ENCODE results near the gene TRAF7.
"Not testable (repeated sequence)": the region's sequence is repeated elsewhere in the genome, so short reads cannot be mapped to it uniquely, and the experiment has no call there.

TRAF7 gene

DNA sequence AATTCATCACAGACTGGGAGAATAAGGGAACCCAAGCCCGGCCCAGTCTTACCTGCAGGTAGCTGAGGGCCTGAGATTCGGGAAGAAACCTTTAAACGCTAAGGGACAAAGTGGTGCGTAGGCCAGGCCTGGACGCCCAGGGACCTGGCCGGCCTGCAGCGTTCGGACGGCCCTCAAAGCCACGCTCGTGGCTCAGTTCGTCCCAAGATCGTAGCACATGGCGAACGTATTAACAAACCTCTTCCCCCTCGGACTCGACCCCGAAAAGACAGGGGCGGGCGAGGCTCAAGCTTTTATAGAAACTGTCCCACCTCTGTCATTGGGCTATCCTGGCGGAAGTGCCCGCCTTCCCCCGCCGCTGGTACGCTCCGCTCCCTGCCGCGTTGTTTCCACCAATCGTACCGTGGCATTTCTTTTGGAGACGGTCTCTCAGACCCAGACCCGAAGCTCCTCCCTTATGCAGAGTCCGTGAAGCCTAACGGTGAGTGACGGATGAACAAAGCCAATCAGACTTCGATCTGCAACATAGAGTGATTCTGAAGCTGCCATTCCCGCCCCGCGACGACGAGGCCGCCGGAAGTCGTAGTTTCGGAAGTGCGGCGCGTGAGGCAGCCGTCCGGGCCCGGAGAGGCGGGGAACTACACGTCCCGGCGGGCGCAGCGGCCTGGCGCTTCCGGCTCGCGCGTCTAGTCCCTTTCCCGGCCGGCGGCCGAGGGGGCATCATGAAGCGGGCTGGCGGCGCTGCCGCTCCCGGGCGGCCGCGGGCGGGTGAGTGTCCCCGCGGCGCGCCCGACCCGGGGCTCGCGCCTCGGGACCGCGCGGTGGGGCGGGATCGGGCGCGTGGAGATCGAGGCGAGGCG, at the start of gene TRAF7:
TSS of gene TRAF7 (plus strand) at position 692 of the 860 bp plus-strand sequence. CDS start 8,139 bp downstream, outside the sequence.
- peak; percentile 100 for DNase-seq

DNA sequence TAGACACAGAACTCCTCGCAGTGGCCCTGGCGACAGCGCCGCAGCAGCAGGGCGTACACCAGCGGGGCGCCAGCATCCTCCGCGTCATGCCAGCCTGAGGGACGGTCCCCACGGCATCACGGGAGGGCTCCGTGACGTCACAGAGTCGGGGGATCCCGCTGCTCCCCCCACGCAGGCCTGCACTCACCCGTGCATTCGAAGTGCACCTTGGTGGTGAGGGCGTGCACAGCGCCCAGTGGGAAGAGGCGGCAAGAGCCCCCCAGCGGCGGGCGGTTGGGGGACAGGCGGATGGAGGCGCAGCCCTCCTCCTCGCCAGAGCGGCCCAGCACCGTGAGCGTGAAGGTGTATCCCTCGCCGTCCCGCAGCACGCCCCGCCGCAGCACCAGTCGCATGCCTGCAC, 49.4 kb upstream of the TRAF7 start:
- not testable (repeated sequence) for DNase-seq

DNA sequence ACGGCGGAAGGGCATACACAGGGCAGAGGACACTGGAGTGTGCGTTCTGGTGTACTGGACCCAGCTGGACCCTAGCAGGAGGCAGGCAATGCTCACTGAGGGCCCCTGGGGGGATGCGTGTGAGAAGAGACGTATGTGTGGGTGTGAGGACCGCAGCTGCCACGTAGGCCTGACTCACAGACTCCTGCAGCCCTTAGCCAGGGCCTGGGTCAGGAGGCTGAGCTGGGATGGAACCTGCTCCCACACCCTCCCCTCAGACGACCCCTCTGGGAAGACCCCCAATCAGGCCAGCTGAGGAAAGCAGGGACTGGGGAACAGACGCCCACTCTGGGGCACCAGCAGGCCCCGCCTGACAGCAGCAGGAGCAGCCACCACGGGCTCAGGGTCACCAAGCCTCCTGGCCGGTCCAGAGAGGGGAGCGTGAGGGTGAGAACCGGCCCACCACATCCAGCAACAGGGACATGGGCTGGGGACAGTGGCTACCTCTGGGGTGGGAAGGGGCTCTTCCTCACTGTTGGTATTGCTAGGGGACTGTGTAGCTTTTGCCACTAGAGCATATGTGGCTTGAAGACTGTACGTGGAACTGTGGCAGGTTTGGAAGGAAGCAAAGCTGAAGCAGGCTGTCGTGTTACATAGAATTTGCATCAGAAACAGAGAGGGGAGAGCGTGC, 48.3 kb upstream of the TRAF7 start:
- DNase-seq = not testable (repeated sequence)

DNA sequence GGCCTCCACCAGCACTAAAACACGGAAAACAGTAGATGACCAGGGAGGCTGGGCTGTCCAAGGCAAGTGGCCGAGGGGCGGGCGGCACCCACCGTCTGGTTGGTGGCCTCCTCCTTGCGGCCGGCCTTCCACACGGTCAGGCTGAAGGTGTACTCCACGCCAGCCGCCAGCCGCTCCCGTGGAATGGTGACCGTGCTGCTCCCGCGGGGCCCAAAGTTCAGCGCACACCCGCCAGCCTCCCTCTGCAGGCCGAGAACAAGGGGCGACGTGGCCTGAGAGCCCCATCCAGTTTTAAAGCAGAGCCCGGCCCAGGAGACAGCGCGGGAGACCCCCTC, 47.8 kb upstream of the TRAF7 start:
- not testable (repeated sequence) for DNase-seq

DNA sequence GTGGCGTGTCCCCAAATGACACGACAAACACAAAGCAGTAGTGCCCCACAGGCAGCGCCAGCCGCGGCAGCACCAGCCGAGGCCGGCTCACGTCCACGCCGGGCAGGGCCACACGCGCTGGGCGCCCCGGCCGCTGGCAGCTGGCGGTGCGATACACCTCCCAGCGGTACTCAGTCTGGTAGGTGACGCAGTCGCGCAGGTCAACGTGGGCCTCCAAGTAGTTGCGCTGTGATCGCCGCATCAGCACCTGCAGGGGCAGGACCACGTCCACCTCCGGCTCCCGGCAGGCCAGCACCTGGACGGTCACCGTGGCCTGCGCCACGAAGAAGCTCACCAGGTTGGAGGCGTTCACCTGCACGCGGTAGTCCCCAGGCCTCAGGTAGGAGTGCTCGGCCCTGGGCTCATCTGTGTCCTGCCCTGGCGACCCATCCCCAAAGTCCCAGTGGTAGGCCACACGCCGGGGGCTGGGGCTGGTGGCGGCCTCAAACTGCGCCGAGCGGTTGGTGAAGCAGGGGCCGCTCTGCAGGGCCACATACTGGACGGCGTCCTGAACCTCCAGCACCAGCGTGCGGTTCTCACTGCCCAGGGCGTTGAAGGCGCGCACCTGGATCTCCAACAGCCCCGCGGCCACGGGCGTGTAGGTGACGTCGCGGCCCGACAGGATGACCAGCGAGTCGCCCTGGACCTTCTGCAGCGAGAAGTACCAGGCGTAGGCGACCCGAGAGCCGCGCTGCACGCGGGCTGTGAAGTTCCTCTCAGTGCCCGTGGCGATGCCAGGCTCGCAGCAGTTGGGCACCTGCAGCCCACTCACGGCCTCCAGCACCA, 46.9 kb upstream of the TRAF7 start:
- DNase-seq = not testable (repeated sequence)

DNA sequence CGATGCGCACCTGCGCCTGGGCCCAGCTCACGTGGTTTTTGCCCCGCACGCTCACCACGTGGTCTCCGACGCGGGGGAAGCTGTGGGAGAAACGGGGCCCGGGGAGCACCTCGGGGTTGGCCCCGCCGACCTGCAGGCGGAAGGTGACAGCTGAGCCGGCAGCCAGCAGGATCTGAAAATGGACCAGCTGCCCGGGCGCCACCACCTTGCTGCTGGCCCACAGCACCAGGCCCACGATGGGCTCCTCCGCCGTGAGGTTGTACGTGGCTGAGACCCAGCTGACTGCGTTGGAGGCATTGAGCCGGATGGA, 46.4 kb upstream of the TRAF7 start:
- not testable (repeated sequence) for DNase-seq

DNA sequence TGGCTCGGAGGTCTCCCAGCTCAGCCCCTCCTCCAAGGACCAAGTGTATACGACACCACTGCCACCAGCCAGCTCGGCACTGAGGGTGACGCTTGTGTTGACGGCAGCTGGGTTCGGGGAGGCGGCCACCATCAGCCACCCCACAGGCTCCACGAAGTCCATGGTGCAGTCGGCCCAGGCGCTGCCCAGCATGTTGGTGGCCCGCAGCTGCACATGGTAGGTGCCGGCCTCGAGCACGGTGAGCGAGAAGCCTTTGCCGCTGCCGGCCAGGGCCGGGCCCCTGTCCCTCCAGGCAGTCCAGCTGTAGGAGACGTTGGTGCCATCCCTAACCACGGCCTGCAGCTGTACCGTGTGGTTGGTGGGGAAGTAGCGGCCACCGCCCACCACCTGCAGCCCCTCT, 45.7 kb upstream of the TRAF7 start:
- DNase-seq = not testable (repeated sequence)

DNA sequence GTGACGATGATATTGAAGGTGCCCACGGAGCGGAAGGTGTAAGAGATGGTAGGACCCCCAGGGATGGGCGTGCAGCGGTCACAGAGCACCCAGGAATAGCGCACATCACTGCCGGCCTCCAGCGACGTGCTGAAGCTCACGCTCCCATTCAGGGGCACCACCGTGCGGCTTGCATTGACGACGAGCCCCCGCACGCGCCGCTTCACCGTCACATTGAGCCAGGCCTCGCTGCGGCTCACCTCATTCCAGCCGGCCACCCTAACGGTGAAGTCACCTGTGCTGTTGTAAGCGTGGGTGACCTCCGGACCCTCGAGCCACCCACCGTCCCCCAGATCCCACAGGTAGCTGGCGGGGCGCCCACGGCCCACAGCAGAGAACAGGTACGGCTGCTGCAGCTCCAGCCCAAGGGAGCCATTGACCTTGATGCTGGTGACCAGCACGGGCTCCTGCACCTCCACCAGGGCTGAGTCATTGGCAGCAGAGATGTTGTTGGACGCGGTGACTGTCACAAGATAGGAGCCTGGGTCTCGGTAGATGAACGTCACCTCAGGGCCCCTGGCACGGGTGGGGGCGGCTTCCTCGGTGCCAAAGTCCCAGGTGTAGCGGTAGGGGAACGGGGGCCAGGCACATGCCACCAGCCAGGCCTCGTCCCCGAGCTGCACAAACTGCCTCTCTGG, 45.1 kb upstream of the TRAF7 start:
- DNase-seq = not testable (repeated sequence)

DNA sequence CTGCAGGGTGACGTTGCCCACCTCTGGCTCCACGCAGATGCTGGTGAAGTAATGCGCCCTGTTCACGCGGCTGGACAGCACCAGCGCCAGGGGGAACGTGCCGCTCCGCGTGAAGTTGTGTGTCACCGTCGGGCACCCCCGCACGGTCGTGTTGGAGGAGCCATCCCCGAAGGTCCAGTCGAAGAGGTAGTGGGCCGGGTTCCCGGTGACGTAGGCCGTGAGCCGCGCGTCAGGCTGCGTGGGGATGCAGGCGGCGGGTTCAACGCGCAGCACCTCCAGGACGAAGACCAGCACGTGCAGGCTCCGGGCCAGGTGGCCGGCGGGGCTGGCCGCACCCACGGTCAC, 44.6 kb upstream of the TRAF7 start:
- not testable (repeated sequence) for DNase-seq

DNA sequence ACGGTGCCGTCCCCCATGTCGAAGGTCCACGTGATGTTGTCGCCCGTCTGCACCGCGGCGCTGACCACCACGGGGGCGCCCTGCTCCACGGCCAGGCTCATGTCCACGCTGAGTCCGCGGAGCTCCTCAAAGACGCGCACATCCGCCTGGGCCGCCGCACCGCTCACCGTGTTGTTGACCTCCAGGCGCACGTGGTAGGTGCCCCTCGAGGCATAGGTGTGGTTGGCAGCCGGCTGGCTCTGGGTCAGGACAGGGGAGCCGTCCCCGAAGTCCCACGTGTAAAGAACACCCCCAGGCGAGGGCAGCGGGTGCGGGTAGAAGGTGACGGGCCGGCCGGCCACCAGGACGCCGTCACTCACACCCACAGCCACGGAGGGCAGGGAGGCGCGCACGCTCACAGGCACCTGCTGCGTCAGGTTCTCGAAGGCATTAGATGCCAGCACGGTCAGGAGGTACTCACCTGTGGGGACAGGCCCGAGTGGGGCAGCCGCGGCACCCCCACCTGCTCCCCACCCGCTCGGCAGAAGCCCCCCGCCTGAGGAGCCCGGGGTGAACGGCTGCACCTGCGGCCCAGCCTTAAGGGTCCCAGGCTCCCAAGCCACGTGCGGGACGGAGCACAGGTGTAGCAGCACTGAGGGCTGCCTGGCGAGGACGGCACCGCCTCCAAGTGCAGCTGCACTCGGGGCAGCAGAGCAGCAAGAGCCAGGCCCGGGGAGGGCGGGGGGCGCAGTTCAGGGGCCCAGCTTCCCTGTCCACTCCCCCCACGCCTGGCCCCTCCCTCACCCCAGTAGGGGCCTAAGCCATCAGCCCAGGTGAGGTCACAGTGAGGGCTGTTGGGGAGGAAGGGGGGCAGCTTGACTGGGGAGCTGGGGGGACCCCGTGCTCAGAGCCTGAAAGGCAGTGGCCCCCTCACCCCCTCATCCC, 43.9 kb upstream of the TRAF7 start:
- not testable (repeated sequence) for DNase-seq

DNA sequence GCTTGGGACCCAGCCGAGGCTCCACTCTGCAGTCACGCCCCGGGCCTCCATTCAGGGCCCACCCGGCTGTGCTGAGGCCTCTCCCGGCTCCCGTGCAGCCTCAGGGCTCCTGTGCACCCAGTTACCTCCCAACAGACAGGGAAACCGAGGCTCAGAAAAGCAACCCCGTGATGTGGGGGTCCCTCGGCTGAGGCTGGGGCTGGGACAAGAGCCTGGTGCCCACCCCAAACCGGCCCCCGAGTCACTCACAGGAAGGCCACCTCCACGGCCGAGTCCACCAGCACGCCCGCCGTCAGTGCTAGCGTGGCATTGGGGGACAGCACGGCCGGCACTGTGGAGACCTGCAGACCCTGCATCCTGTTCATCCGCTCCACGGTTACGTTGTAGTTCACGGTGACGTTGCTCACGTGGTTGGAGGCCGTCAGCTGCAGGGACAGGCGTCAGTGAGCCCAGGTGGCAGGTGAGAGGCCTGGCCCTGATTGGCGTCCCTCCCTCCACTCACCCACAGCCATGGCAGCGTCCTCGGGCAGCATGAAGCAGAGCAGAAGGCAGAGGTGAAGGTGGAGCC, 43.0 kb upstream of the TRAF7 start:
- DNase-seq = not testable (repeated sequence)

DNA sequence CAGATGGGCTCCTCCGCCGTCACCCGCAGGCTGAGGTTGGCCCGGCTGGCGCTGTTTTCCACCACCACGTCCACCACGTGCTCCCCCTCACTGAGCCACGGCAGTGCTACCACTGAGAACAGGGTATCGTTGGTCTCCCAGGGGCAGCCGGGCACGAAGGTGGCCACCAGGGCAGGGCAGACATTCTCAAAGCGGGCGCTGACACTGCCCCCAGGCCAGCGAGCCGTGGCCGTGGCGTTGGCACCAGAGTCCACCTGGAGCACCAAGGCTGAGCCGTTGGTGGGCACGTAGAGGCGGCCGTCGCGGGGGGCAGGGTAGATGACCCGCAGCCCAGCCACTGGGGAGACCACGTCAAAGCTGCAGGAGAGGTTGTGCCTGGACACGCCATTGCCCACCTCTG, 41.4 kb upstream of the TRAF7 start:
- not testable (repeated sequence) for DNase-seq

DNA sequence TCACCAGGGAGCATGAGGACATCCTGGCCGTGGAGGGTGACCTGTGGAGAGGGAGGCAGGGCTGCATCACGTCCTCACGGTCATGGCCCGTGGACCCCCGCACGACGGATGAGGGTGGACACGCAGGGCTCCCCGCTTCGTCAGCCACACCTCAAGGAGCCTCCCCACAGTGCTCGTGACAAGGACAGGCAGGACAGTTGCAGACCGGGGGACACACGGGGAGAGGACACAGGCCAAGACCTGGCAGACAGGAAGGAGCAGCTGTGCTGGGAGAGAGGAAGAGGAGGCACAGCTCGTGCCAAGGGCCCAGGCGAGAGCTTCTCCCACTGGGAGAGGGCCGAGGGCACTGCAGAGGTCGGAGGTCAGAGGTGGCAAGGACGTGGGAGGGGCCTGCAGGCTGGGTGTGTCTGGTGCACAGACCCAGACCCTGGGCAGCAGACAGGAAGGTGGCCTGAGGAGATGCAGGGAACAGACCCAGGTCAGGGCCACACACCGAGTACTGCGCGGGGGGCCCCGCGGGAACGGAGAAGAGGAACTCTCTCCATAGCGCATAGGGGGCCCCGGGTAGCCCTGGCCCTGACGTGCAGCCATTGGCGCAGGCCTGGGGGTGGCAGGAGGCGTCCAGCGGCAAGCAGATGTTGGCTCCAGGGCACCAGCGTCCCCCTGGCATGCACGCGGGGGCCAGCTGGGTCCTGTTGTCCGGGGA, 40.5 kb upstream of the TRAF7 start:
- not testable (repeated sequence) for DNase-seq

DNA sequence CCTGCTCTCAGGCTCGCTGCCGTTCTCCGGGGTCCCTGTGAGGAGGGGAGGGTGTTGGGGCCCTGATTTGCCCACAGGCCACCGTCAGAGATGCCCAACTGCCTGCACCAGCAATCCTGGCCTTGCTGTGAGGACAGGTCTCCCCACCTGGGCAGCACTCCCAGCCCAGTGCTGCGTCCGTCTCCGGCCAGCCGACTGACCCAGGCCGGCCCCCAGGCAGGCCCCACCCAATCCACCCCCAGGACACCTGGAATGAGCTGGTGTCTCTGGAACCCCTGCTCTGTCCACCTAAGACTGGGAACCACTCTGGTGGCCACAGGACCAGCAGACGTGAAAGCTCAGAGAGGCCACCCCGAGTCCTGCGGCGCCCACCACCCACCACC, 40.0 kb upstream of the TRAF7 start:
- DNase-seq = no peak

DNA sequence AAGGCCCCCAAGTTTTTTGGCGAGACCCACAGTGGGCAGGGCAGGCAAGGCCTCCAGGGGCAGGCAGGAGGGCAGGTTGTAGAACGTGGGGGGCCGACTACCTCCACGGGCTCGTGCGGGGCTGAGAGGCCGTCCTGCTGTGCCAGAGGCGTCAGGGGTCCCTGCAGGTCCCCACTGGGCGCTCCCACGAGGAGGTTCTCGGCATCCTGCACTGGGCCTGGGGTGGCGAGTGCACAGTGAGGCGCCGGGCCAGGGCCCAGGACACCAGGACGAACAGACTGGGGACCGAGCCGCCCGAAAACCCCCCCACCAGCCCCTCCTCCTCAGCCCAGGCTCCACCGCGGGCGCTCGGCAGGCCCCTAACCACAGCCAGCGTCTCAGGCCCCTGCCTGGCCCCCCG, 39.2 kb upstream of the TRAF7 start:
- not testable (repeated sequence) for DNase-seq

DNA sequence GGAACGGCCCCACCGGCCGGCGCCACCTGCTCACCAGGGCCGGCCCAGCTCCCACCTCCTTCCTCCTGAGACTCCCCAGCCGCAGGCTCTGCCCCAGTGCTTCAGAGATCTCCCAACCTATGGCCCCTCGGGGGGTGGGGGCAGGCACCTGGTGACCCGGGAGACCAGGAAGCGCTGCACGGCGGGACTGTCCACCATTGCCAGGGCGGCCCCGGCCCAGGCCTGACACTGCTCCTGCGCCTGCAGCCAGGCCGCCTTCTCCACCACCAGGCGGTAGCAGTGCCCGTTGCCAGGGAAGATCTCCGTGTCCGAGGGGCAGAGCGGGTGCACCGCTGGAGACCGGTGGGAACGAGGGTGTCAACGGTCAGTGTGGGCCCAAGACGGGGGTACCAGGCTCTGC, 38.2 kb upstream of the TRAF7 start:
- DNase-seq = not testable (repeated sequence)

DNA sequence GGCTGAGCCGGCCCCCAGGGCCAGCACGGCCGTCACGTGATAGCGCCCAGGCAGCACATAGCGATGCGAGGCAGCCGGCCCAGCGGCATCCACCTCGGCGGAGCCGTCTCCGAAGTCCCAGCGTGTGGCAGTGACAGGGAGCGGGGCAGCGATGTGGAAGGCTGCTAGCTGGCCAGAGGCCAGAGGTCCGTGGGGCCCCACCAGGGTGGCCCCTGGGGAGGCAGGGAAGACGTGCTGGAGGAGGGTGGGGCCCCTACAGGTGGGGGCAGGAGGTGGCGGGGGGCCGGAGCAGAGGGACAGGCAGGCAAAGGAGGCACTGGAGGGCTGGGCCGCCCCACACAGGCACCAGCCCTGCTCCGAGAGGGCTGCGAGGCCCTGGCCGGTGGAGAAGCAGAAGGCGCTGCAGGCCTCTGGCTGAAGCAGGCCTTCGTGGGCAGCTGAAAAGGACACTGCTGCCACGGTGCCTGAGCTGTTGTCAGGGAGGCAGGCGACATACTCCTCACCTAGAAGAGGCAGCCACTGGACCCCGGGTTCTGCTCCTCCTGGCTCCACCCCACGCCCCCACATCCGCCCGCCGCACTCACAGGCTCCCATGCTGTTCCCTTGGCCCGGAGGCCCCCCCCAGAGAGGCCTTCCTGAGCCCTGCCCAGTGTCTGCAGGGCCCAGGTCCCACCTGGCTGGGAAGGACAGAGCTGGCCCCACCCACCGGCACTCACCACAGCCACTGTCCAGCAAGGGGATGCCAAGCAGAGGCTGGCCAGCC, 37.4 kb upstream of the TRAF7 start:
- not testable (repeated sequence) for DNase-seq

DNA sequence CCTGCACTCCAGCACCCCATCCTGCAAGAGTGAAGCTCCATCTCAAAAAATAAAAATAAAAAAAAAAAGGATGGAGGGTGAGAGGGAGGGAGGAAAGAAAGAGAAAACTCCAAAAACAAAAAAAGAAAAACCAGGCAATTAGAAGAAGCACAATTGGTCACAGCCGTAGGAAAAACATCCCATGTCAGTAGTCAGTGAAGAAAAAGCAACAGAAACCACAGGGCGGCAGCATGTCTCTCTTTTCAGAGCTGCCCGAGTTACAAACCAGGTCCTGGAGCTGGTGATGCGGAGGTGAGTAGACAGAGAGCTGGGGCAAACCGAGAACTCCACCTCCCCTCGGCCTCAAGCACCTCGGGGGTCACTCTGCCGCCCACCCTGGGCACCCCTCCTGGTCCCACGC, 34.3 kb upstream of the TRAF7 start:
- DNase-seq = peak; percentile 25 to 63

DNA sequence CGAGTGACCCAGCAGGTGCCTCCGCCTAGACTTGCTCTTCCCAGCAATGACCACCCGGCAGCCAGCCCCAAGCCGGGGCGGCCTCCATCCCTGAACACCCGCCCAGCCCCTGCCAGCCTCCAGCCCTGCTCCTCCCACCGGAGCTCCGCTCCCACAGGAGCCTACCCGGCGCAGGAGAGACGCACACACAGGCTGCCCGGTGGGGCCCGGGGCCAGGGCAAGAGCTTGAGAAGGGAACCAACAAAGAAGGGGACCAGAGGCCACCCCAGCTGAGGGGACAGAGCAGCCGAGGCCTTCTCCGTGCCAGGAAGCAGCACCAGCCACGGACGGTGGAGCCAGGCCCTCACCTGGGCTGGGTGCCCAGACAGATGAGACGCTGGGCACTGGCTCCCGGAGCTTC, 33.7 kb upstream of the TRAF7 start:
- no peak for DNase-seq

DNA sequence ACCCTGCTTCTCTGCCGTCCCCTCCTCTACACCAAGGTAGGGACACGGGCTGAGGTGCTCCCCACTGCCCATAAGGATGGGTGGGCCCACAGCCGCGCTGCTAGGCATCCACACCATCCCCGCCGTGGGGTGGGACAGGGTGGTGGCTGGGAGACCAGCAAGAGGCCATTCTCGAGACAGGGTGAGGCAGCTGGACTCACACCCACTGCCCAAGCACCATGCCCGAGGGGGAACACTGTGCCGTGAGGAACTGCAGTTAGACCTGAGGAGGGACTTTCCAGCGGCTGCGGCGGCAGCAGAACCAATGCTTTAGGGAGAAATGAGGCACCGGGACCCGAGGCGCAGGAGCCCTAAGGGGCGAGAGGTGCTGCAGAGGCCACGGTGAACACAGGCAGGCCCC, 33.2 kb upstream of the TRAF7 start:
- no peak for DNase-seq

All from NCI-H524 (cell line).